UCSD-AML1 (cell line): ENCODE measurements around the gene IL1RL2.

ENCODE experiments used
- DNase-seq: peaks from one replicate; lab custom pipeline; 2025; ENCODE audit not compliant: unreplicated experiment; lab: John Stamatoyannopoulos, UW

Gene IL1RL2

DNA sequence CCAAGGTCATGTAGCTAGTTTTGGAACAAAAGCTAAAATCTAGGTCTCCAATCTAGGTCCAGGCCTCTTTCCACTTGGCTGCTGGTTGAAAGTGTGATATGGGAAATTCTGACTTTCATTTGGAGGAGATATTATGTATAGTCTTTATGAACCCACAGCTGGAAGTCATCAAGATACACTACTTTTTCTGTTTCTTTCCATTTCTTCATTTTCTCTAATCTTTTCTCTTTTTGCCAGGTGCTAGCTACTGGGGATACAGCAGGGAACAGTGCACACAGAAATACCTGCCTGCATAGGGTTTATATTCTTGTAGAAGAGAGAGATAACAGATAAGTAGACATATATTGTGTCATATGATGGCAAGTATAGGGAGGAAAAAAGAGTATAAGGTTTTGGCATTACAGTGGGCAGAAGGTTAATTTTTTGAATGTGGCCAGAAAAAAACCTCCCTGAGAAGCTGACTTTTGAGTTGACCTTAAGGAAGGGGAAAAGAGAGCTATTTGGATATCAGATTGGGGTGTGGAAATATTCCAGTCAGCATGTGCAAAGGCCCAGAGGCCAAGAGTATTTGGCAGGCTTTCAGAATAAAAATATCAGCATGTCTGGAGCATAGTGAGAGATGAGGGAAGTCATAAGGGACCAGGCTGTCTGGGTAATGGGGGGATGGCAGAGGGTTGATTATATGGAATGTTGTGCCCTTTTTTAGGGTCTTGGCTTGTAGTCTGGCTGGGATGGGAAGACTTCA, 28.6 kb upstream of the IL1RL2 start:
- DNase-seq = no peak

DNA sequence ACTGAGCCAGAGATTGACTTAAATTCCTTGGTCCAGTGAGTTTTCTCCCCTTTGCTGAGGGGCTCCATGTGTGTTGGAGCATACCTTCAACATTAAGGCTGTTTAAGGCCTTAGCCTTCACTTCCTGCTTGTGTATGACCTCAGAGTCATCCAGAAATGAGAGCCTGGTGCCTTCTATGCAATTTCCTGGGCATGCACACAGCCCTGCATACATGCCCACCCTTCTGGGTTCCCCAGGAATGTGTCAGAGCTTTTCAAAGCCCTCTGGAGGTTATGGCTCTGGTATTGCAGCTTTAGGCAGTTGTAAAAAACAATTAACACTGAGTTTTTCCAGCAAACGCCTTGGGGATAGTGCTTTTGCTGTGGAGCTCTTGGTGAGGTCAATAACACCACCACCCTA, 27.5 kb upstream of the IL1RL2 start:
- no peak for DNase-seq

DNA sequence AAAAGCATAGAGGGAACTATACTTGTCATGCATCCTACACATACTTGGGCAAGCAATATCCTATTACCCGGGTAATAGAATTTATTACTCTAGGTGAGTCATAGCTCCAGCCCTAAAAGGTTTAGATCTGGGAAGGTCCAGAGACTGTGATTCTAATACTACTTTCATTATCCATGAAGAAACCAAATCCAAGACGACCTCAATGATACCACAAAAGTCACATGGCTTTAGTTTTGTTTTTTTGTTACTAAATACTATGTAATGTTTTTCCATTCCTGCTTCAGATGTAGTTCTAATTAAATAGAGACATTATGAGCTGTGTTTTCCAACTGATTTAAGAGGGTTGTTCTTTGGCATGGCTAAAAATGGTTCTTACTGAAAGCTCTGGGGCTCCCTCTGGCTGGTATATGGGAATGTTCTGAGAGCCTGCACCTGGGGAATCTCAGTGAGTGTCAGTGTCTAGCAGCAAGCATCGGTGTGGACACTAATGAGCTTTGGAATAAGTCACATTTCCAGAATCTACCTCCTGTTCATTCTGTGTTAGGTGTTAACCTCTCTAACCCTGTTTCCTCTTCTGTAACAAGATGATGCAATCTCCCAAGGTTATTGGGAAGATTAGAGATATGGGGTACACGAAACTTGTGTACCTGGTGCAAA, 20.5 kb upstream of the IL1RL2 start:
- no peak for DNase-seq

DNA sequence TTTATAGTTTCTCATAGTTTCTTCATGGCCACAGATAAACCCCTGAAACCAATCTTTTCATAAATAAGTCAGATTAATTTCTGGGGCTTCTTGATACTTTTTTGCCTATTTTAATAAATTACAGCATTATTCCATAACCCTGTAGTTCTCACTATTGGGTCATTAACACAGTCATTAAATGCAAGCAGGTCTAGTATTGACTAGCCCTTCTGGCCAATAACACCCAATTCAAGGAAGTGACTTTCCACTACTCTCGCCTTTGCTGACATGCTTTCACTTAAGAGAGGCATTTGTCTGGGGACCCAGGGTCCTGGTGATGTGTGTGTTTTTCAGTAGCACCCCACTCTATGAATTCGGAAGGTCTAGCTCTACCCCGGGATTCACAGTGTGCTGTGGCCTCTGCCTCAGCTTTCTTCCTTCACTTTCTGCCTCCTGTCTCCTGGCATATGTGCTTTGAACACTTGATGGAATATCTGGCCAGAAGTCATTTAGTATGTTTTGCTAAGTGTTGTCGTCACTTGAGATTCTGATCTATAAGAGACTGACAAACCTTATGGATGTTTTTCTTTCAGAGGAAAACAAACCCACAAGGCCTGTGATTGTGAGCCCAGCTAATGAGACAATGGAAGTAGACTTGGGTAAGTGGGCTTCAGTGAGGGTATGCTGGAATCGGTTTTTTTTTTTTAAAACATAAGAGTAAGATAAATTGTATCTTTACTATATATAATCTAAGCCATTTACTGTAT, 18.6 kb upstream of the IL1RL2 start:
- DNase-seq = no peak

DNA sequence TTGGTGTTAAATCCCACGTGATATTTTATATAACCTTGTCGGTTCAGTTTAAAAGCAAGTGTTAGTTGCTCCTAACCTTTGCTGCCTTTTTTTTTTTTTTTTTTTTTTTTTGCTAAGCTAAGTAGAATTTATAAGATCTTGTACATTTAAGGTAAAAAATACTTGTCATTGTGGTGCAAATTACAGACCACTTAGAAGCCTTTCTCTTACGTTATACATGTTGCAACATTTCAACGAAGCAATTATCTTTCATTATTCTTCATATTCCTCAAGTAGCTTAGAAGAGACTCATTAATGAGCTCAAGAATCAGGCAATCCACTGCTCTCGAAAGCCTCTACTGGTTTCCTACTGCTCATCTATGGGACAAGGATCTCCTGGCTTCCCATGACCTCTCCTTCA, 14.9 kb upstream of the IL1RL2 start:
- DNase-seq = no peak

DNA sequence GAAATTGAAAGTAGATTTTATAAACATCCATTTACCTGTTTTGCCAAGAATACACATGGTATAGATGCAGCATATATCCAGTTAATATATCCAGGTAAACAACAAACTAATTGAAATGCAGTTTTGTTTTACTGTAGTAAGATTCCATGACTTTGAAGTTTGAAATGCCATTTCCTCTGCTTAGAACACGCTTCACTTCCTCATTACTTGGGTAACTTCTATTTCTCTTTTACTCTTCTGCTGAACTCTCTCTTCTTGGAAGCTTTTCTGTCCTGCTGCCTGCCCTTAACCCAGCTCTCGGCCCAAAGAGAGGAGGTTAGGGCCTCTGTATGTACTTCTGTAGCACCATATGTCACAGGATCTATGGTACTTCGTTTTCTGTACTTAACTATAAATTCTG, 14.1 kb upstream of the IL1RL2 start:
- DNase-seq = no peak

DNA sequence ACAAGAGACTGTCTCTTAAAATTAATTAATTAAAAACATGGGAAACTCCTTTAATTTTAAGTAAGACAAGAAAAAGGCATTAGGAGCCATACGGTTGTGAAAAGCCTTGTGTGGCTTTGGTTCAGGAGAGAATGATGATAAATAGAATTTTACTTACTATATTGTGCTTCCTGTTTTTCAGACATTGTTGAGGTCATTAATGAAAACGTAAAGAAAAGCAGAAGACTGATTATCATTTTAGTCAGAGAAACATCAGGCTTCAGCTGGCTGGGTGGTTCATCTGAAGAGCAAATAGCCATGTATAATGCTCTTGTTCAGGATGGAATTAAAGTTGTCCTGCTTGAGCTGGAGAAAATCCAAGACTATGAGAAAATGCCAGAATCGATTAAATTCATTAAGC, 10.7 kb upstream of the IL1RL2 start:
- DNase-seq = no peak

DNA sequence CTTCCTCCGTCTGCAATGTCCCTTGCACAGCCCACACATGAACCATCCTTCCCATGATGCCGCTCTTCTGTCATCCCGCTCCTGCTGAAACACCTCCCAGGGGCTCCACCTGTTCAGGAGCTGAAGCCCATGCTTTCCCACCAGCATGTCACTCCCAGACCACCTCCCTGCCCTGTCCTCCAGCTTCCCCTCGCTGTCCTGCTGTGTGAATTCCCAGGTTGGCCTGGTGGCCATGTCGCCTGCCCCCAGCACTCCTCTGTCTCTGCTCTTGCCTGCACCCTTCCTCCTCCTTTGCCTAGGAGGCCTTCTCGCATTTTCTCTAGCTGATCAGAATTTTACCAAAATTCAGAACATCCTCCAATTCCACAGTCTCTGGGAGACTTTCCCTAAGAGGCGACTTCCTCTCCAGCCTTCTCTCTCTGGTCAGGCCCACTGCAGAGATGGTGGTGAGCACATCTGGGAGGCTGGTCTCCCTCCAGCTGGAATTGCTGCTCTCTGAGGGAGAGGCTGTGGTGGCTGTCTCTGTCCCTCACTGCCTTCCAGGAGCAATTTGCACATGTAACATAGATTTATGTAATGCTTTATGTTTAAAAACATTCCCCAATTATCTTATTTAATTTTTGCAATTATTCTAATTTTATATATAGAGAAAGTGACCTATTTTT, 8.9 kb upstream of the IL1RL2 start:
- DNase-seq = no peak

DNA sequence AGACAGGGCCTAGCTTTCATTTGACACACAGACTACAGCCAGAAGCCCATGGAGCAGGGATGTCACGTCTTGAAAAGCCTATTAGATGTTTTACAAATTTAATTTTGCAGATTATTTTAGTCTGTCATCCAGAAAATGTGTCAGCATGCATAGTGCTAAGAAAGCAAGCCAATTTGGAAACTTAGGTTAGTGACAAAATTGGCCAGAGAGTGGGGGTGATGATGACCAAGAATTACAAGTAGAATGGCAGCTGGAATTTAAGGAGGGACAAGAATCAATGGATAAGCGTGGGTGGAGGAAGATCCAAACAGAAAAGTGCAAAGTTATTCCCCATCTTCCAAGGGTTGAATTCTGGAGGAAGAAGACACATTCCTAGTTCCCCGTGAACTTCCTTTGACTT, 7.8 kb upstream of the IL1RL2 start:
- no peak for DNase-seq

DNA sequence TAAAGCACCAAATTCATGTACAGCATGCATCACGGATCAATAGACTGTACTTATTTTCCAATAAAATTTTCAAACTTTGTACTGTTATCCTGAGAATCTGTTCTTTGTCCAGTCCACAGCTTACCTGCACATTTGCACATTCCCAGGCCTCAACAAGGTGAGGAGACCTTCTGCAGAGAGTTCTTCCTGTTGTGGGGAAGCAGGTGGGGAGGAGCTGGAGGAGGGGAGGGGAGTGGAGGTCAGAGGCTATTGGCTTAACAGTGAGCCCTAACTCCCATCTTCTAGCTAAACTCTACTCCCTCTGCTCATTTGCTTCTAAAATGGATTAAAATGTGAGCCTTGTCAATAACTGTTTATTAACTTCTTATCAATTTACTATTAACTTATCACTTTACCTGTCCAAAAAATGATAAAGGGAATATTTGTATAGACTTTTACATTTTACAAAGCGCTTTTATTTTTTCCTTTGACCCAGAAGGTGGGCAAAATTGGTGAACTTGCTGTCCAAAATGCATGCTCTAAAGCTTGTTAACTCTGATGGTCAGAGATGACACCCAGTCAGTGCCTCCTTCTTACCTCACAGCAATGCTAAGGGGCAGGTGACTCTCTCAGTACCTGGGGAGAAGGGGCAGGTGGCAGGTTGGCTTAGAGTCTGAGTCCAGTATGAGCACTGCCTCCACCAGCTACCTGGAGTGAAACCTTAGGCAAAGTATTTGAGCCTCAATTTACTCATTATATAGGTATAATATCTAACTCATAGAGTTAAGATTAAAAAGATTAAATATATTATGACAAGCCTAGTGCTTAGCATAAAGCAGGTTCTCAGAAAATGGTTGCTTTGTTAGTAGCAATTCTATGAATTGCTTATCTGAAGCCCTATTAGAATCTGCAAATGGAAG, 6.8 kb upstream of the IL1RL2 start:
- no peak for DNase-seq

DNA sequence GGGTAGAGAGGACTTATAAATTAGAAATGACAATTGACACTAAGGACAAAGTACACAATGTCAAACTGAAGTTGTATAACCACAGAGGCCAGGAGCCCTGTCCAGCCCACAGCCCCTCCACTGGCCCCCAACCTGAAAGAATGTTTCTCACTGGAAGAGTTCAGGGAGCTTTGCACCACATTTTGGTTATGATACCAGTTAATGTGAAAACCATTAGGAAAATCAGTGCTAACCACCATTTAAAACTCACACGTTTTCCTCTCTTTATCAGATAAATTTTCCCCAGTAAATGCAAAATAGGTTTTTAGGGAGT, 6.2 kb upstream of the IL1RL2 start:
- DNase-seq = no peak

DNA sequence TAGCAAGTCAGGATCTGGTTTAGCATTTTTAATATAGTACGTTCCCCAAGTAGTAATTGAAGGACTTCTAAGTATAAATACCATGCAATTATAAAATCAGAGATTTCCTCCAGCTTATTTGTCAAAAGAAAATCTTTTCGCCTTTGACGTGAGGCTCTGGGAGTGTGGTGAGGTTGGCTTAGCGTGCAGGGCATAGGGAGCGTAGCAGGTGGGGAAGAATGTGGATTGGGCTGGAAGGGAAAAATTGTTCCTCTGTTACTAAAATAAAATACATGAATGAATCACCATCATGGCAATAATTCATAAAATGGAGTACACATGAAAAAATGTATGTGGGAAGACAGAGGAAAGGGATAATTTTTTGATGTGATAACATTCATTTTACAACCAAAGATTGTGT, 5.4 kb upstream of the IL1RL2 start:
- DNase-seq = no peak

DNA sequence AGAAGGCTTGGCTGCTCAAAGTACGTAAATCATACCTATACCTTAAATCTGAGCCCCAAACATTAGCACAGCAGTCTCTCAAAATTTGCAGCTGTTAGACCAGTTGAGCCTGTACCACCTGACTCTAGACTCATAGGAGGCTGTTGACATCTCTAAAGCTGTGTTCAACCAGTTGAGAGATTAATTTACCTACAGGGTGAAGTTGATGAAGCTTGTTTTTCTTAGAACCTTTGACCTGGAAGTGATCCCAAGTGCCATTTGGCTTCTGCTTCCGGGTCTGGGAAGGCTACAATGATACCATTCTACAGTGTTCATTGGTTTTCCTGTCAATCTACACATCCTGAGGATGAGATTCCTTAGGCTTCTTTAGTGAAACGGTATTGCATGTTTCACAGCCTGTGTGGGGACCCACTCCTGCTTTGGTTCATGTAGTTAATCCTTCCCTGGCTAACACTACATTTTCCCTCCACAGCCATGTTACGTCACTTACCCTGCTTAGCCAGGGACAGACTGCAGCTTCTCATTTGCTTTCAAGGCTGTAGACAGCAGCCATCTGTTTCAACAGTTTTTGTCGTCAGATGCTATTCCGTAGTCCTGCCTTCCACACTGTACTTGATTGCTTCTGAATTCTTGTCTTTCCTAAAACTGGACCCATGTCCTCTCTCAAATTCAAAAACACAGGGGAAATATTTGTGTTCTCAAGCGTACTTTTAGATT, 4.7 kb upstream of the IL1RL2 start:
- DNase-seq = no peak

DNA sequence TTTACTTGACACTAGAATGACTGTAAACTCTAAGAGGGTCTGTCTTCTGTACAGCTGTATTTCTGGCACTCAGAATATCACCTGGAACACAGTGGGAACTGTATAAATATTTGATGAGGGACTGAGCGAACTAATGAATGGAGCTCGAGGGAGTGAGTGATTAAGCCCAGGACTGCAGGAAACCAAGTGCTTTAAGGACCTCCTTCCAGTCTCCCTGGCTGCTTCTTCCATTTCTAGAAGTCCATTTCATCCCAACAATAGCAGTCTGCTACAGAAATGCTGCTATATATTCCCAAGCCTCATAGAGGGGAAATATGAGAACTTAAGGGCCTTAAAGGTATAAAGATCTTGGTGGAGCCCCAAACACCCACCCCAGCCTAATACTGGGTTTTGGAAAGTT, 2.8 kb upstream of the IL1RL2 start:
- no peak for DNase-seq

DNA sequence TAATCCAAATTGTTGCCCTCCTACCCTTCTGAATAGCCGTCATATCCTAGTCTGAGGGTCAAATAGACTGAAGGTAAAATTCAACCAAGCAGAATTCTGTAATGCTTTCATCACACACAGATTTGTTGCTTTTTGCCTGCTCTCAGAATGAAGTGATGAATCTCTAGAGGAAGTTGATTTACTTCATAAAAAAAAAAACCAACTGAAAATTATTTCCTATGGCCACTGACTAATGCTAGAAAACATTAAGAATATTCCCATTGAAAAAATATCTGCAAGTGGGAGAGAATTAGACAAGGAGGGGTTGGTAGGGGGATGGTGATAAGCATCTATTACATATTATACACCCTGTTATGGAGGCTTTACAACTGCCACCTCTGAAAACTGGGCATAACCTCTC, 2.3 kb upstream of the IL1RL2 start:
- no peak for DNase-seq

DNA sequence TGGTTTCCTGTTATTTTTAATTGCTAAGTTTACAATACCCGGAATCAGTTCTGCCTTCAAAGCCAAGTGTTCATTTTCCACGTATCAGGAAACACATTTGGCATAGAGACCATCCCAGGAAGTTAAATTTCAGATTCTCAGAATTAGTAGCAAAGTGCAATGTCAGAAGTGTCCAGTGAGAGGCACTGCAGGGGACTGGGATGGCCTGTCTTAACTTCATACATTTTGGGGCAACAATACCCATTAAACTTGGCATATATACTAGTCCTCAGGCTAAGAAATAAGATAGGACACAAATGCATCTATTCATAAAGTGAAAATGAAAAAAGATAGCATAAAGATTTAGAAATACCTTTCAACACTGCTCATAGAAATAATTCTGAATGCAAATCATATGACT, 1.5 kb upstream of the IL1RL2 start:
- DNase-seq = no peak

DNA sequence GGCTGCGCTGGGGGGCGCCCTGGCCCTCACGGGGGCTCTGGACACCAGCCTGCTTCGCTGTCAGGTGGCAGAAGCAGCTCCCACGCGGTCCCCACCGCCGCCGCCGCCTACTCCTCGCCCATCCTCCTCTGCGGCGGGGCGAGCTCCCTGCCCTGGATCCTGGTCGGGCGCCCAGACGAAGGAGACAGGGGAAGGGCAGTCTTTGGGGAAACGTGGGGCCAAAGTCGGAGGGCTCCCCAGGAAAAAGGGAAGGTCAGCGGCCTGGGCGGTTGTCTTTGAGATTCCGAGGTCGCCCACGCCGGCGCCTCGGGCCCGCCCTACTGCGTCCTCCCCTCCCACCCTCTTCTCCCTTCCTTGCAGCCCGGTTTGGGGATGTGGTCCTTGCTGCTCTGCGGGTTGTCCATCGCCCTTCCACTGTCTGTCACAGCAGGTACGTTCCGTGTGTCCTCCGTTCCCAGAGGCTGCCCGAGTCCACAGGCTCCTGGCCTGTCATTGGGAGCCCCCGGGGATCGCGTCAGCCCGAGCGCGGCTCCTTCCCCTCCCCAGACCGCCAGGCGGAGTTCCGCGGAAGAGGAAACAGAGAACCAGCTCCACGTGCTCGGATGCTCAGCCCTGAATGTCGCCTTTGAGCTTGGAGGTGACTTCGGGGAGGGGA, 800 bp downstream of the IL1RL2 start:
- DNase-seq = no peak

DNA sequence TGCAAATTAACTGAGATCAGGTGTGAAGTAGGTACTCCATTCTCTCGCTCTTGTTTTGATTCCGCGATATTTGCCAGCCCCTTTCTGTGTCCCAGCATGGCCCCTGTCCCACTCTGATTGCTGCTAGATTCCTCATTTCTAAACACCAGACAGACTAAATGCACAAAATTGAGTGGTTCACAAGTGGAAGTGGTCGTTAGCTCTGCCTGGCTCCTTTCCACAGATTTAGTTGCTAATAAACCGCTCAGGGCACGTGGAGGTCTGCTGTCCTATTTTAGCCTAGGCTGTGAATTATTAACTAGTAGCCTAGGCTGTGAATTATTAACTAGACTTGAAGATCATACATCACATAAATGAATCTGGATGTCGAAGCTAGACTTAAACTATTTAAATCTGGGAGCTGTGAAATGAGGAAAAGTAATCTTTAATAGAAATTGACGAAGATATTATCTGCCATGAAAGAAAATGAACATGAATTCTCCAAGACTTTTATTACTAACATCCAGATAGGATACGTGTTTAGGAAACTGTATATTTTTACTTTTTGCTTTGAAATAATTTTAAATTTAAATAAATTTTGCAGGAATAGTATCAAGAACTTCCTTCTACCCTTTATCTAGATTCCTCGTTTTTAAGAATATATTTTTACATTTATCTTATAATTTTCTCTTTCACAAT, 3.7 kb downstream of the IL1RL2 start:
- DNase-seq = no peak

DNA sequence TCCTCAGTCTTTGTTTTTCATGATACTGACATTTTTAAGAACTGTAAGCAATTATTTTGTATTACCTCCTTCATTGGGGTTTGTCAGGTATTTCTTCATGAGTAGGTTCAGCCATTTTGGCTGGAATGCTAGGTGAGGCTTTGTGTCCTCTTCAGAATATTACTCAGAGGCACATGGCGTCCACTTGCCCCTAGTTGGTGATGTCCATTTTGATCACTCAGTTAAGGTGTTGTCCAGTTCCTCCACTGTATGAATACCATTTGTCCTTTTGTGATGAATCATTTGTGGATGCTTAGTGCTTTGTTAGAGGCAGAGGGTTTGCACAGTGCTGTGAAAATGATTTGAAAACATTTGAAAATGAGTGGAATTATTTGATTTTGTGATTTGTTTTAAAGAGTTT, 4.7 kb downstream of the IL1RL2 start:
- no peak for DNase-seq
